Prostate gland (tissue), 2 donors: Measurements from ENCODE around the gene TAOK1. TPM values are rescaled to one million over a fixed set of nuclear protein-coding genes. Genes with fewer than 3 reads are reported as not detected.

Experiments
- DNase-seq: peaks from one replicate; pipeline ENCODE4 v3.0.0-alpha.2; 2019; ENCODE audit warnings: low spot score
- H3K27ac ChIP-seq, 2 donors: fragments of 200-600 bp; sonication (generic); 2 replicates each; pipeline ENCODE4 v1.5.1; 2017 to 2019
- H3K27me3 ChIP-seq: fragments of 200-600 bp; sonication (generic); replicated peaks from 2 replicates; pipeline ENCODE4 v1.5.1; 2019; ENCODE audit not compliant: insufficient read depth
- H3K36me3 ChIP-seq, 2 donors: fragments of 200-600 bp; sonication (generic); 1 replicate in 1 of 2; 2 replicates in 1 of 2; pipeline versions ENCODE4 v1.5.1 to v1.8.1; 2017 to 2019
- H3K4me1 ChIP-seq: fragments of 200-600 bp; sonication (generic); replicated peaks from 2 replicates; pipeline ENCODE4 v1.5.1; 2019
- H3K4me3 ChIP-seq, 2 donors: fragments of 200-600 bp; sonication (generic); 2 replicates each; pipeline ENCODE4 v1.5.1; 2017 to 2019
- H3K9me3 ChIP-seq: fragments of 200-600 bp; sonication (generic); 2 replicates; pipeline ENCODE4 v1.5.1; 2017
- POLR2A ChIP-seq: fragments of 450-650 bp; IDR thresholded peaks from one replicate; pipeline ENCODE4 v1.6.1; 2016; ENCODE audit warnings: antibody characterized with exemption, mild to moderate bottlenecking
- POLR2AphosphoS5 ChIP-seq: sonication (generic); formaldehyde crosslinking; IDR thresholded peaks from one replicate; pipeline ENCODE4 v1.6.1; 2017; ENCODE audit warnings: antibody characterized with exemption
- WGBS: methylation state at CpG from one replicate; pipeline ENCODE4 v1.1.5; 2018; 5-methylcytosine and 5-hydroxymethylcytosine counted together
- intact Hi-C: fragments of 100-400 bp; cut with DNase I; formaldehyde crosslinking; loops from one replicate; pipeline ENCODE4 v1.14.2; 2022
- small RNA-seq, 2 donors: library from RNA; depleted of rRNA; stranded (forward); fragments of <200 nt; gene quantifications; one replicate each; pipeline ENCODE3, GENCODE V24; 2016
- total RNA-seq, 2 donors: library from RNA; depleted of rRNA; stranded (reverse); fragments of >200 nt; gene quantifications; one replicate each; pipeline ENCODE4 v1.1.0, GENCODE V29; 2016
- TF ChIP-seq, protein P1 (sequence below), 4 experiments: fragments of 200-600 bp in 2 of 4; fragments of 450-650 bp in 2 of 4; sonication (generic) in 2 of 4; IDR thresholded peaks; 1 replicate in 3 of 4; 2 replicates in 1 of 4; pipeline ENCODE4 v1.5.1; 2016 to 2019; ENCODE audit warnings: antibody characterized with exemption in 4 of 4, mild to moderate bottlenecking in 2 of 4, moderate library complexity in 2 of 4

Gene TAOK1
- total RNA-seq, 2 donors from 2014 or later: 27.4 to 80.5 TPM

DNA sequence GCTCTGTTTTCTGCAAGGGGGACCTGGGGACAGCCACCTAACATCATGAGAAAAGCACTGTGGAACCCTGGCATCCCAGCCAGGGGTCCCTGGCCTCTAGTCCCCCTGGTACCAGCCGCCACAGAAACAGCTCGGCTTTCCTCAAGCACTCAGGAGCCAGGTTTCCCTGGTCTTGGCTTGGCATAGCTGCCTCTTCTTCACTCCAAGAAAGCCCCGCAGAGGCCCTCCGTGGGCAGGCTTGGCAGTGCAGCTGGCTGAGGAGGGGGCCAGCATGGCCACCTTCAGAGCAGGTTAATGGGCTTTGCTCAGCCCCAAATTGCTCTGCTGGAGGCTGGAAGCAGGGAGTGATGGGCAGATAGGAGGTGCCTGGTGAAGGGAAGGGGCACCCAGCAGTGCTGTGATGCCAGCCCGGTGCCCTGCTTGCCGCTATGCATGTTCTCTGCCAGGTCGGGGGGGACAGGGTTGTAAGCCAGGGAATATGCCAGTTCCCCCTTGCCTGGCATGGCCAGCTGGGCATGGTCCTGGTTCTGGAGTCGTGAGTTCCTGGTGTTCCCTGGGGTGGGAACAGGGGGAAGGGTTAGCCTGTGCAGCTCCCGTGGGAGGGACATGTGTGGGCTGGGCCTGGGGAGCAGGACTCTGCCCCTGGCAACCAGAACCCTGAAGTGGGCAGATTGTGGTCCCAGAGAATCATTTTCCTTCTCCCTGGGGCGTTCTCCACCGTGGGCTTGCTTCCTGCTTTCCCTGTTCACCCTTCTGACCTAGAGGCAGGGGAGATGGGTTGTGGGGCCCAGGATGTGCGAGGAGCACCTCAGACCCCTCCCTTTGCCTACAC is 206.0 kb downstream of the TAOK1 start:
- TF ChIP-seq POLR2A (no peak), POLR2AphosphoS5 (no peak)
- TF ChIP-seq, protein P1, sequence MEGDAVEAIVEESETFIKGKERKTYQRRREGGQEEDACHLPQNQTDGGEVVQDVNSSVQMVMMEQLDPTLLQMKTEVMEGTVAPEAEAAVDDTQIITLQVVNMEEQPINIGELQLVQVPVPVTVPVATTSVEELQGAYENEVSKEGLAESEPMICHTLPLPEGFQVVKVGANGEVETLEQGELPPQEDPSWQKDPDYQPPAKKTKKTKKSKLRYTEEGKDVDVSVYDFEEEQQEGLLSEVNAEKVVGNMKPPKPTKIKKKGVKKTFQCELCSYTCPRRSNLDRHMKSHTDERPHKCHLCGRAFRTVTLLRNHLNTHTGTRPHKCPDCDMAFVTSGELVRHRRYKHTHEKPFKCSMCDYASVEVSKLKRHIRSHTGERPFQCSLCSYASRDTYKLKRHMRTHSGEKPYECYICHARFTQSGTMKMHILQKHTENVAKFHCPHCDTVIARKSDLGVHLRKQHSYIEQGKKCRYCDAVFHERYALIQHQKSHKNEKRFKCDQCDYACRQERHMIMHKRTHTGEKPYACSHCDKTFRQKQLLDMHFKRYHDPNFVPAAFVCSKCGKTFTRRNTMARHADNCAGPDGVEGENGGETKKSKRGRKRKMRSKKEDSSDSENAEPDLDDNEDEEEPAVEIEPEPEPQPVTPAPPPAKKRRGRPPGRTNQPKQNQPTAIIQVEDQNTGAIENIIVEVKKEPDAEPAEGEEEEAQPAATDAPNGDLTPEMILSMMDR (IDR thresholded peaks at IDR 0.05): no peak
- 90% methylated on average over 12 of the region's 12 CpGs for WGBS
- DNase-seq: no peak
- H3K9me3 ChIP-seq: no peaks in the 10 kb centered on the region
- H3K27me3 ChIP-seq: no peaks in the 10 kb centered on the region
- H3K4me3 ChIP-seq: no peak overlapping the region
- H3K4me1 ChIP-seq: peaks cover 8% of the 10 kb centered on the region
- H3K36me3 ChIP-seq: no peaks in the 10 kb centered on the region
- intact Hi-C loops: no loop called here
- H3K27ac ChIP-seq: no peak overlapping the region

DNA sequence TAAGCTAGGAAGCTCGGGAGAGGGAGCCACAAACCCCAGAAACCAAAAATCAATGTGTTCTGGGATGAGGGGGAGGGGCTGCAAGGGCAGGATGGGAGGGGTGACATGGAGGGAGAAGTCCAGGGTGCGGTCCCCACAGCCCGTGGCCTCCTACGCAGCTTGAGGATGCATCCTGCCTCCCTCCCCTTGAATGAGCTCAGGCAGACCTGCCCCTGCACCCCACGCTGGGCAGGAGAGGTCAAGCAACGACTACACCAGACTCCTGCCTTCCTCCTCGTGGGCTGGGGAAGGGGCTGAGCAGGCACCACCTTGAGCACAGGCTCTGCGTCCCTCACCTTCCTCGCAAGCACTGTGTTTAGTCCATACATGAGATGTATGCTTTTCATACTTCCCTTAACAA is 206.6 kb downstream of the TAOK1 start:
- no peak for DNase-seq
- Histone ChIP-seq H3K27ac (no peak overlapping the region), H3K4me1 (peaks cover 7% of the 10 kb centered on the region), H3K9me3 (no peaks in the 10 kb centered on the region), H3K4me3 (no peak overlapping the region), H3K36me3 (no peaks in the 10 kb centered on the region), H3K27me3 (no peaks in the 10 kb centered on the region)
- TF ChIP-seq POLR2AphosphoS5 (no peak), POLR2A (no peak)
- TF ChIP-seq, protein P1 (IDR thresholded peaks at IDR 0.05): no peak
- intact Hi-C loops: no loop called here
- WGBS: 80% methylated on average over 9 of the region's 9 CpGs

DNA sequence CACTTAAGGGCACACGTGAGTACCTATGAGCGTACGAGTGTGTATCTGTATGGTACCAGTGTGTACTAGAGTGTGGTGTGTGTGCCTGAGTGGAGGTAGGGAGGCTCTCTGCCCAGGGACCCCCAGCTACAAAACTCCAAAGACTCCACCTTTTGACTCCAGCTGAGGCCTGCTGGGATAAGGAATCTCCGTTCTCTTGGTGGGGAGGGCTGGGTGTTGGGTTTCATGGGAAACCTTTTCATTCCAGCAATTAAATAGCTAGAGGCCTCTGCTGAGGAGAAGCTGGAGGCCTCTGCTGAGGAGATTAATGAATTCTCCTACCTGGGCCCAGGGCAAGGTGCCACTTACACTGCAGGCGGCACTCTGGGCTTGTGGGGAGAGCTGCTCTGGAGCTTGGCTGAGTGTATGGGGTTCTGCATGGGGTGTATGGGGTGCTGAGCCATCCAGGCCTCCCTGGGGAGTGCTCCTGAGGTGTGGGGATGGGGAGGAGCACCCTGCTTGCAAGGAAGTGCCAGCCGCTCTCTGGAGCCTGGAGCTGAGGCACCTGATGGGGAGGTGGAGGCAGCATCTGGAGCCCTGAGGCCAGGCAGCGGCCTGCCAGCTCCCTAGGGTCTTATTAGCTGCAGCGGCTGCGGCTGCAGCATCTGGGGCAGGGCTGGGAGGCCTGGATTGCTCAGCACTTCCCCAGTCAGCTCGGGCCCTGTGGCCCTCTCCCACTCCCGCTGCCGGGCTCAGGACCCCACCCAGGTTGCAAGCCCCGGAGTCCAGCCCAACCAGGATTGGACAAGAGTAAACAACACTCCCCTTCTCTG is 207.4 kb downstream of the TAOK1 start:
- Histone ChIP-seq H3K4me3 (no peak overlapping the region), H3K27ac (no peak overlapping the region), H3K4me1 (no peaks in the 10 kb centered on the region), H3K9me3 (no peaks in the 10 kb centered on the region), H3K36me3 (no peaks in the 10 kb centered on the region), H3K27me3 (no peaks in the 10 kb centered on the region)
- 60% methylated on average over 10 of the region's 13 CpGs for WGBS
- no peak for DNase-seq
- intact Hi-C loops: no loop called here
- TF ChIP-seq POLR2AphosphoS5 (no peak), POLR2A (no peak)

Small RNA genes lying within 50 kb of the gene (small RNA-seq; reads per million reads assigned to genes)
- 0 reads per million in 2 donors for gene RNU4-34P
- gene RNU6-1034P: 0 reads per million in 2 donors
- gene RNU6-711P: 0 reads per million in 2 donors

Other genes with a start within 250 kb of the TAOK1 start
- gene MYO18A, start 210.0 kb upstream of the TAOK1 start, total RNA-seq: 10 to 100 TPM; 34.6 to 80.5 TPM
- not detected for gene CRYBA1, start 143.5 kb upstream of the TAOK1 start, total RNA-seq
- 10 to 100 TPM; 21.1 to 30.6 TPM for gene NUFIP2, start 96.2 kb upstream of the TAOK1 start, total RNA-seq
- gene ABHD15, start 176.7 kb downstream of the TAOK1 start, total RNA-seq: 10 to 100 TPM in 1 of 2 donors, 1 to 10 TPM in 1; 9.1 to 14.8 TPM
- gene TP53I13, start 178.3 kb downstream of the TAOK1 start, total RNA-seq: 10 to 100 TPM; 52.5 to 82.0 TPM
- gene GIT1, start 199.3 kb downstream of the TAOK1 start, total RNA-seq: 10 to 100 TPM; 29.1 to 86.9 TPM
- gene ANKRD13B, start 202.8 kb downstream of the TAOK1 start, total RNA-seq: 10 to 100 TPM in 1 of 2 donors, 1 to 10 TPM in 1; 2.7 to 30.0 TPM
- gene CORO6, start 232.5 kb downstream of the TAOK1 start, total RNA-seq: 10 to 100 TPM; 23.4 to 33.5 TPM